NCI-H524 treated with DMSO at 0.1 percent for 48 hours (cell line): Measurements from ENCODE around the gene FOXD2.
A peak's percentile ranks its signal among the peaks of the same experiment; 100 is the strongest.

ENCODE experiments used
- DNase-seq: peaks from one replicate; lab custom pipeline; 2025; lab: John Stamatoyannopoulos, UW

Gene FOXD2

DNA sequence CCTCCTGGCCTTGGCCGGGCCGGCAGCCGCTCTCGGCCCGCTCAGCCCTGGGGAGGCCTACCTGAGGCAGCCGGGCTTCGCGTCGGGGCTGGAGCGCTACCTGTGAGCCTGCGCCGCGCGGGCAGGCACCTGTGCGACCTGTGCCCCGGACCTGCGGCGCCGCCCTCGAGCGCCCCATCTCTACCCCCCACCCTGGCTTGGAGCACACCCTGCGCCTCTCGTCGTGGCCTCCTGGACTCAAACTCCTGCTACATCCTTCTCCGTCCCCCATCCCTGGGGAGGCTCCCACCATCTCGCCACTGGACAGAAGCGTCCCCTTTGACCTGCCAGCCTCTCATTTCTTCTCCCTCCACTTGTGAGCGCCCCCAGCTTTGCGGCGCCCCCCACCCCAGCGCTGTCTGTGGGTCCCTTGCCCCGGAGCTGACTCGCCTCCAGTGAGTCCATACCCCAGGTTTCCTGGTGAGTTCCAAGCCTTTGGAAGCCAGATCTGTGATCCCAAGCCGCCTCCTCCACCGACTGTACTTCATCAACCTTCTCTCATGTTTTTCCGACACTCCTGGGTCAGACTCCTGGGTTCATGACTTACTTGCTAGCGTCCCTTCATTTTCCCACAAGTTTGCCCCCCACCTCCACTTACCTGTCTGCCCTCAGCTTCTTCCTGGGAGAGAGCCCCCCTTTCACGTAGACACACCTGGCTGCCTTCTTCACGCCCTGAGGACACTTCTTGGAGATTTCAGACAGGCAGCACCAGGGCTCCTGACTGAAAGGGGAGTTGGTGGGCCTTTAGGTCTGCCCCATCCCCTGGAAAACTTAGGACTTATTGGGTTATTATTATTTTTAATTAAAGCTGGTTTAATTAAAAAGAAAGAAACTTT lies 20.4 kb upstream of the FOXD2 start:
- no peak for DNase-seq

DNA sequence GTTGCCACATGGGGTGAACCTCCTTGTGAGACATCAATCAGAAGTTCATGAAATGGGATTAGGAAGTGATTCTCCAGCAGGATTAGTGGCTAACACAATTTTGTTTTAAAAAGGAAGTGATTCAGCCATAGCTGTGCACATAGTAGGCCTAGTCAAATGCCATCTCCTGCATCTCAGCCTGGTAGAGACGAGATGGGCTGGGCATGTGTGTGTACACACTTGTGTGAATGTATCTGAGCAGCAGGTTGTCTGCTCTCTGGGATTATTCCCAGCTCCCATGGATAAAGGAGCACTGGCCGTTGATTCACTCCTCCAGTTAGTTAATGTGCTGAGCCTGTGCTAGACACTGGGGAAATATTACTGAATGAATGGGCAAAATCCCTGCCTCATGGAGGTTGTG lies 19.7 kb upstream of the FOXD2 start:
- DNase-seq: no peak

DNA sequence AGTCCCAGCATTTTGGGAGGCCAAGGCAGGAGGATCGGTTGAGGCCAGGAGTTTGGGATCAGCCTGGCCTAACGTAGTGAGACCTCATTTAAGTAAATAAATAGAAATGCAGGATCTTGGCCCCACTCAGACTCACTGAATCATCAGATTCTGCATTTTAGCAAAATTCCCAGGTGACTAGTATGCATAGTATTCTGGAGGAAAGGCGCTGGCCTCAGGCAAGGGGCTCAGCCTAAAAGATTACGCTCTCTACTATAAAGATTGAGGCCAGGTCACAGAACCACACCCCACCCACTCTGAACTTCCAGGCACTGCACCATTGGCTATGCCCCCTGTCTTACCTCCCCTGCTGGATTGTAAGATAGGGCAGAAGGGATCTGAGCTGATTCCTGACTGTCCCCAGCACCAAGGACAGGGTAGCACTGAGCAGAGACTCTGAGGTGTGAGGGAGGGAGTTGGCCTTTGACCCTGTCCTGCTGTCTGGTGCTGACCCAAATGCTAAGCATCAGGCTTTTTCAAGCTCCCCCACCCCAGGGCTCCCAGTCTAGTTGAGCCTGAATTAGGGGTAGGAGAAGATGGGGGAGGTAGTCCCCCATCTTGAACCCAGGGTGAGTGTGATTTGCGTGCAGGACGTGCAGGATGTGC lies 19.0 kb upstream of the FOXD2 start:
- no peak for DNase-seq

DNA sequence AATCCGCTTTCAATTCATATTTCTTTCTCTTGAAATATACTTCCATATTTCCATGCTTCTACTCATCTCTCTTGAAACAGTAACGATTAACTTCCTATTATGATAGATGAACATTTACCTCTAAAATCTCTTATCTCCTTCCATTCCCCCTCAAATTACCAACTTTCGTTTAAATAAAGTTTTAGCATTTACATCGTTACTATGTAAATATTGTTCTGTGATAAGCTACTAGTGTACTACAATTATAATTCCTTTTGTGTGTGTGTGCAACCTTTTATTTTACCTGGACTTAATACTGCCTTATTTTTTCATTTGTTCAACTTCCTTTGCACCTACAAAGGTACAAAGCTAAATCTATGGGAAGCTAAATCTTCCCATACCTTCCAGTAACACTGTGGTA lies 17.3 kb upstream of the FOXD2 start:
- no peak for DNase-seq

DNA sequence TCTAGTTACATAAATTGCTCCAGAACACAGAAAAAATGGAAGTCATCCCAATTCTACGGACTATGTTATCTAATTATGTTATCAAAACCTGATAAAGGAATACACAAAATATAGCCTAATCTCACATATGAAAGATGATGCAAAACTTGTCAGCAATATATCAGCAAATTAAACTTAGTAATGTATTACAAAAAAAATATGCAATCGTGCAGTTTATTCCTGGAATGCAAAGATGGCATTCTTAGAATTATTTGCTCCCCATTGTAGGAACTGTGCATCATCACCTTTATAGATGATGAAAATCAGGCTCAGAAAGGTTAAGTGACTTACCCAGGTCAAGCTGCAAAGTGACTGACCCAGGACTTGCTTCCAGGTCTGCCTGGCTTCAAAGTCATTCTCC lies 14.0 kb upstream of the FOXD2 start:
- no peak for DNase-seq

DNA sequence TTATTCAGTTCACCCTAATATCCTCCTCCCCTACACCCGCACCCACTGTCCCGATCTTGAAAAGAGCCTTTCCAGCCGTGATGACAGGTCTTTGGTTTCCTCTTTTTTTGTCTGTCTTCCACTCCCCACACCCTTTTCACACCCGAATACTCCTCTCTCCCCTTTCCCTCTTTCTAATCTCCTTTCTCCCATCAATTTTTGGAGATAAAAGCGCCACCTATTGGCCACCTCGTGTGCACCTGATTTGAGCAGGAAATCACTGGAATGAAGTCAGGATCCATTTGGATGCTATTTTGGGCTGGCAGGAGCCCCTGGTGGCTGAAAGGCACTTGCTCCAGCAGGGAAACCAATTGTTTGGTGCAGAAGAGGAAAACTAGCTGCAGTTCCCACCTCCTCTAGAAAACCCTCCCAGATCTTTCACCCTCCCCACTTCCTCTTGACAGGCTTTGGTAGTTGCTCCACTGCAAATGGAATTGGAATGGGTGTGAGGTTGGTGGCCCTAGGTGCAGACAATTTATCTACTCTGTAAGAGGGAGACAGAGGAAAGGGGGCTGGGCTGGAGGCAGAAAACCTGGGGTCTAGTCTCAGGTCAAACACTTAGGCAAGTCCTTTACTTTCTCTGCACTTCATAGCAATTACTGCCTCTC lies 13.4 kb upstream of the FOXD2 start:
- DNase-seq: no peak

DNA sequence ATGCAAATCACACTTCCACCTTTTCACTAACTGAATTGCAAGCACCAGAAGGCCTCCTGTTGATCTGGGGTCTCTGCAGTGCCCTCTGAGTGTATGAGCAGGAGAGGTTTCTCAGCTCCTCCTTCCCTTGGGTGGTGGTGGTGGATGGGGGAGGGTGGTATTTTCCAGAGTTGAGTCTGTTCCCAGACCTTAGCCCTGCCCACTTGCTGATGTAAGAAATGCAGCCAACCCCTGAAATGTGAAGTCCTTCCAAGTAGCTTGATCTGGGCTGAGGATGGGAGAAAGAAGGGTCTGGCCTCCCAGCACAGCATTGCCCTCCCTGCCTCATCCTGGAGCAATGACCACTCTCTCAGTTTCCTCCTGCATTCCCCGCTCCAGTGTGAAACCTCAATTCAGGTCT lies 6.3 kb upstream of the FOXD2 start:
- no peak for DNase-seq

DNA sequence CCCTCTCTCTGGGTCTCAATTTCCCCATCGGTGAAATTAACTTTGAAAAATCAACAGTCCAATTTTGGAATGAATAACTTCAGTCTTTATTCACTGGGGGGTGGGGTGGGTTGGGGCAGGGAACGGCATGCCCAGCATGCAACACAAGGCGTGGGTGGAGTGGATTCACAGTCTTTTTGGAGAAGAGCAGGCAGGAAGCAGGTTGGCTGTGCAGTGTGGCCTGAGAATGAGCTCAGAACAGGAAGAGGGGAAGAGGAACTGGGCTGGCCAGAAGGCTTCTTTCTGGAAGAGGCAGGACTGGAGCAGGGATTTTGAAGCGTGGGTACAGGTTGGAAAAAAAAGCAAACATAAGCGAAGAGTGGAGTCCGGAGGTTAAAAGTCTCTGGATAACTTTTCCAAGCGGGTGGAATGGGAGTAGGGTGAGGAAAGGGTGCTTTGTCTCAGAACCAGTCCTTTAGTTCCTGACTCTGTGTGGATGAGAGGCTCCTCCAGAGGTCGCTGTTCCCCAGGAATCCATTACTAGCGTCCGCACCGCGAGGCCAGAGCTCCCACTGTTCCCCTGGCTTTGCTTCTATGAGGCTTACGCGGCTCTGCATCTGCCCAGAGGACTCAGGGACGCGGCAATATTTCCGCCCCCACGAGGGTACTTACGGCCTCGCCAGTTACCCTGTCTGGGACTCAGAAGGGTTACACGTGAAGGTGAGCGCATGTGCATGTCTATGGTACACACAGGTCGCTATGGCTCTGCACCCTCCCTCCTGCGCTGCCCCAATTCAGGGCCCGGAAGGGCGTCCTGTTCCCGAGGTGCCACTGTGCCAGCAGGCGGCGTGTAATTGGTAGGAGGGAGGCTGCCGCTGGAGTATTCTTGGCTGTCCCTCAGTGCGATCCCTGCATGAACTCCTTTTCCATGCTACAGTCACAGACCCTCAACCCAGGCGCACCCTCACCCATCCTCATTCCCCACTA lies 5.5 kb upstream of the FOXD2 start:
- DNase-seq: peak; percentile 8

DNA sequence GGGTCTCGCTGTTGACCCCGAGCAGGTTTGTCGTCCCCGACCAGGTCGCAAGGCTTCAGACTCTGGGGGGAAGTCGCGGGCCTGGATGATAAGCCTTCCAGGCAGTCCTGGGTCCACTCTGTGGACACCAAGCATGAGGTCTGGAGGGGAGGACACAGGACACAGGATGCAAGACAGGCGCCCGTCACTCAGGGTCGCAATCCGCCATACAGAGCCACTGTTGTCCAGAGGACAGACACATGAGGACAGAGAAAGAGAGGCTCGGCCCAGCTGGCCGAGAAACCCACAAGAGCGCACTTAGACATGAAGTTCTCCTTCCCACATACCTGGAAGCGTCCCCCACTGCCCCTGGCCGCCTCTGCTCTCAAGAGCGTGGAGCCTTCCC lies 4.8 kb upstream of the FOXD2 start:
- no peak for DNase-seq

DNA sequence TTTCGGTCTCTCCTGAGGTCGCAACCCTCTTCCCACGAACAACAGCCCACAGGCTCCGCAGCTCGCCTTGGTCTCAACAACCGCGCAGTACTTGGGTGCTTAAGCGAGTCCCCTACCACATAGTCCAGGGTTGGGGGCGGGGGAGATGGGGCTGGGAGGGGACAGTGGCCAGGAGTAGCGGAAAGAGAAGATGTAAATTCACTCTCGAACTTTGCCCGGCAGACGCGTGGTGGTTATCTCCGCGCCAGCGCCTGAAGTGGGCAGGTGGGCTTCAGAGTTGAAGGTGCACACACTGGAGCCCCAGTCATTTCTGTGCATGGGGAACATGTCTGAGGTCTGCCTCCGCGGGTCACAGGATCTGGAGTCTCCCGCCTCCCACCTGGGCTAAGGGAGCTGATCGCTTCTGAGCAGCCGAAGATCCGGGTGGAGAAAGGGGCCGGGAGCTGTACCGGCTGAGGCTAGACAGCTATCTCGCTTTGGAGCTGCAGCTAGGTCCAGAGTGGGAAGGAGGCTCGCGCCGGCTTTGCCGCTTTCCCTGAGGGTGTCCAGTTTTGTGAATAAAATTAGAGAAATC lies 4.3 kb upstream of the FOXD2 start:
- DNase-seq: no peak

DNA sequence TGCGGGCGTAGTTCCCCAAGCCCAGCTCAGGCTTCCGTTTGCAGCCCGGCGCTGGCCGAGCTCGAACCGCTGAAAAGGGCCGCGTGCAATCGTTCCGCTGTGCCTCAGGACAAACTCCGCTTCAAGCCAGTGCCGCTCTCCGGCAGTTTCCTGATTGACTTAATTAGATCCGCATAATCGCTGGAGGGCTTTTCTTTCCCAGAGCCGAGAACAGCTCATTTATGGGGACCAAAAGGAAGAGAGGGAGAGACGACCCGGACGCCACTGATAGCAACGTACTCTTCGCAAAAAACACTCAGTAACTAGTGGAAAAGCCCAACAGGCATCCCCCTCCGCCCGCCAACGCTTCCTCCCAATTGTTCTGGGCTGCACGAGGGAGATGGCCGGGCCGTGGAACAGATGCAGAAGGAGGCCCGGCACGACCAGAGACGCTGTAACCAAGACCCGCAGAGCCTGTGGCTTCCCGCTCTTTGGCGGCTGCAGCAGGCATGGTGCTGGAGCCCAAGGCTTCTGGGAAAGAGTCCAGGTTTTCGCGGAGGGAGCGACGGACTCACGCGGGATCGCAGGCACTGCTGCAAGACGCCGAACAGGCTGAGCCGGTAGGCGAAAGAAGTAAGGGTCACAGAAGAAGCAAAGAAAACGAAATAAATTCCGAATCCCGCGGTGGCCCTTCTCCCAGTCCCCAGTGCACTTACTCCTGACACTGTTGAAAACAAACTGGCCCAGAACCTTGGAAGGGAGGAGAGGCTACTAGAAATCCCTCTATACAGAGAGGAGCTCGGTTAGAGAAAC lies 3.6 kb upstream of the FOXD2 start:
- DNase-seq: no peak

DNA sequence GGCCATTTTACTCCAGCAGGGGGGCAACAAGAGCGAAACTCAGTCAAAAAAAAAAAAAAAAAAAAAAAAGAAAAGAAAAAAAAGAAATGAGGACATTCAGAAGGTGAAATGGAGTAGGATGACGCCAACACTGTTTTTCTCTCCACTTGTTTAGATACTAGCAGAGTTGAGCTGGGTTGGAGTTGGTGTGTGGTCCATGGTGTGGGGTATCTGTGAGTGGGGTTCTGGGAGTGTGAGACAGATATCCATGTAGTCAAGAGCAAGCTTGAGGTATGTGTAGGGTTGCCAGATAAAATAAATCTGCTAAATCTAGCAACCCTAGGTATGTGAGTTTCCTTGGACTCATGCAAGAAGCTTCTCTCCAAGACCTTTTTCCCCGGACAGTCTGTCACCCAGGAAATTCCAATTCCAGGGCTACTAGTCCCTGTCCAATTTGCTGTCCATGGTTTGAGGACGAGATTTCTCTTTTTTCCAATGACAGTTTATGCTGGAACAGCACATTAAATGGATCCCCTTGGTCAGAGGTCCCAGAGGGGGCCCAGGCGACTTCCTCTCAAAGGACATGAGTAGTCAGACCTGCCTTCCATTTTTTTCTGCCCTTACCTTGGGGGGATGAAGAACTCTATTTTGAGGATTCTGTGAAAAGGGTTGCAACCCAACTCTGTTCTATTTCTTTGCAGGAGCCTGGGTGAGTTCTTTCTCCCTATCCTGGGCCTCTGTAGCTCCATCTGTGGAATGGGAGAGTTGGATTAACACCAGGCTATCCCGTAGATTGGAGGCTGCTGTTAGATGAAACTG lies 2.1 kb upstream of the FOXD2 start:
- no peak for DNase-seq

DNA sequence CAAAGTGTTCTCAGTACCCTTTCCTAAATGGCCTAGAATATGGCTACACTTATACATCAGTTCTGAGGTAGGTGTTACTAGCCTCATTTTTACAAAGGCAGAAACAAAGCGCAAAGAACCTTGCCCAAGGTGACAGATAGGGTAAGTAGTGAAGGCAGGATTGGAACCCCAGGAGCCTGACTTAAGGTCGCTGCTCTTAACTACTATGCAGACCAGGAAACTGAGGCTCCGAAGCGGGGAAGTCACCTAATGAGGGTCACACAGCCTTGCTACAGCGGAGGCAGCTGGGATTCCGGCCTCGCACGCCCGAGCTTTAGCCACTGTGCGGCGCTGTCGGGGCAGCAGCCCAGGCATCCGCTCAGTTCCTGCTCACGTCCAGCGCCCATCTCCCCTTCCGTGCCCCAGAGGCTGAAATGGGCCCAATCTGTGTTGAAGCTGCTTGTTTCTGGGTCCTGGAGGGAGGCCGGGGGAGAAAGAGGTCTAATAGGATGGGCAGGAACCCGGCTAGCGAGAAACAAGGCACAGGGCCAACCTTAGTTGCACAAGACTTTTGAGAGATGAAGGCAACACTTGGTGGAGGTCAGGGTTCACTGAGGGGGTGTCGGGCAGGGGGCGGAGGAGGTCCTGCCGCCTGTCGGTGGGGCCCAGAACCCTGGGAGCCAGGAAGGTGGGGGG lies 1.4 kb upstream of the FOXD2 start:
- DNase-seq: peak; percentile 2

DNA sequence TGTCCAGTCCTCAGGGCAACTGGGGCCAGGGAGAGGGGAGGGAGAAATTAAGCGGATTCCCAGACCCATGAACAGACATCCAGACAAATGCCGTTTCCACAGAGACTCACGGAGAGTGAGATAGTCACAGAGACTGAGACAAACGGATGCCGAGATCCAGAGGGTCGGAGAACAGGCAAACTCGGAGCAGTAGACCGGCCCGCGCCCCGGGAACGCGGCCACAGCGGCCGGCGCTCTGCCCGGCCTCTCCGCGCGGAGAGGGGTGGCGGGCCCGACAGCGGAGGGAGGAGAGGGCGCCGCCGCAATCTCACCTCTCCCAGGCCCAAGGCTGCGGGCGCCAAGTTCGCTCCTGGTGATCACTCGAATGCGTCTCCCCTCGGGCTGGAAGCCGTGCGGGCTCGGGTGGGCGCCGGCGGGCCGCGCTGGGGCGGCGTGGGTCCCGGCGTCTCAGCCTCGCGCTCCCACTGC lies 831 bp upstream of the FOXD2 start:
- no peak for DNase-seq

DNA sequence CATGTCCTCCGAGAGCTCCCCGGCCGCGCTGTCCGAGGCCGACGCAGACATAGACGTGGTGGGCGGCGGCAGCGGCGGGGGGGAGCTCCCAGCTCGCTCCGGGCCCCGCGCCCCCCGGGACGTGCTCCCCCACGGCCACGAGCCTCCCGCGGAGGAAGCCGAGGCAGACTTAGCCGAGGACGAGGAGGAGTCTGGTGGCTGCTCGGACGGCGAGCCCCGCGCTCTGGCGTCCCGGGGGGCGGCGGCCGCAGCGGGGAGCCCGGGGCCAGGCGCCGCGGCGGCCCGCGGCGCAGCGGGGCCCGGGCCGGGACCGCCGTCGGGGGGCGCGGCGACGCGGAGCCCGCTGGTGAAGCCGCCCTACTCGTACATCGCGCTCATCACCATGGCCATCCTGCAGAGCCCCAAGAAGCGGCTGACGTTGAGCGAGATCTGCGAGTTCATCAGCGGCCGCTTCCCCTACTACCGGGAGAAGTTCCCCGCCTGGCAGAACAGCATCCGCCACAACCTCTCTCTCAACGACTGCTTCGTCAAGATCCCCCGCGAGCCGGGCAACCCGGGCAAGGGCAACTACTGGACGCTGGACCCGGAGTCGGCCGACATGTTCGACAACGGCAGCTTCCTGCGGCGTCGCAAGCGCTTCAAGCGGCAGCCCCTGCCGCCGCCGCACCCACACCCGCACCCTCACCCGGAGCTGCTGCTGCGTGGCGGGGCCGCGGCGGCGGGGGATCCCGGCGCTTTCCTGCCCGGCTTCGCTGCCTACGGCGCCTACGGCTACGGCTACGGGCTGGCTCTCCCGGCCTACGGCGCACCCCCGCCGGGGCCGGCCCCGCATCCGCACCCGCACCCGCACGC lies 547 bp downstream of the FOXD2 start:
- DNase-seq: no peak

DNA sequence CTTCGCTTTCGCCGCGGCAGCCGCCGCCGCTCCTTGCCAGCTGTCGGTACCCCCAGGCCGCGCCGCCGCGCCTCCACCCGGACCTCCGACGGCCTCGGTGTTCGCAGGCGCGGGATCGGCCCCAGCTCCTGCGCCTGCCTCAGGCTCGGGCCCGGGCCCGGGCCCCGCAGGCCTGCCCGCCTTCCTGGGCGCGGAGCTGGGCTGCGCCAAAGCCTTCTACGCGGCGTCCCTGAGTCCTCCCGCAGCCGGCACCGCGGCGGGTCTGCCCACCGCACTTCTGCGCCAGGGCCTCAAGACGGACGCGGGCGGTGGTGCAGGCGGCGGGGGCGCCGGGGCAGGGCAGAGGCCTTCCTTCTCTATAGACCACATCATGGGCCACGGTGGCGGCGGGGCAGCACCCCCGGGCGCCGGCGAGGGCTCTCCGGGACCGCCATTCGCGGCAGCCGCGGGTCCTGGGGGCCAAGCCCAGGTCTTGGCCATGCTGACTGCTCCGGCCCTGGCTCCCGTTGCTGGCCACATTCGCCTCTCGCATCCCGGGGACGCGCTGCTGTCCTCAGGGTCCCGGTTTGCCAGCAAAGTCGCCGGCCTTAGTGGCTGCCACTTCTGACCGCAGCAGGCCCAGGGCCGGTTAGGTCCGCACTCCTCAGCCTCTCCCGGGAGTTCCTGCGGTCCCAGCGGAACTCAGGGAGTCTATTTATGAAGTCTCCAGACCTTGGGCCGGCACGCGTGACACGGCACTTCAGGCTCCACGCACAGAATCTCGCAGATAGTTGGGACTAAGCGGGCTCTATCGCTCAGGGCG lies 1.4 kb downstream of the FOXD2 start:
- no peak for DNase-seq

DNA sequence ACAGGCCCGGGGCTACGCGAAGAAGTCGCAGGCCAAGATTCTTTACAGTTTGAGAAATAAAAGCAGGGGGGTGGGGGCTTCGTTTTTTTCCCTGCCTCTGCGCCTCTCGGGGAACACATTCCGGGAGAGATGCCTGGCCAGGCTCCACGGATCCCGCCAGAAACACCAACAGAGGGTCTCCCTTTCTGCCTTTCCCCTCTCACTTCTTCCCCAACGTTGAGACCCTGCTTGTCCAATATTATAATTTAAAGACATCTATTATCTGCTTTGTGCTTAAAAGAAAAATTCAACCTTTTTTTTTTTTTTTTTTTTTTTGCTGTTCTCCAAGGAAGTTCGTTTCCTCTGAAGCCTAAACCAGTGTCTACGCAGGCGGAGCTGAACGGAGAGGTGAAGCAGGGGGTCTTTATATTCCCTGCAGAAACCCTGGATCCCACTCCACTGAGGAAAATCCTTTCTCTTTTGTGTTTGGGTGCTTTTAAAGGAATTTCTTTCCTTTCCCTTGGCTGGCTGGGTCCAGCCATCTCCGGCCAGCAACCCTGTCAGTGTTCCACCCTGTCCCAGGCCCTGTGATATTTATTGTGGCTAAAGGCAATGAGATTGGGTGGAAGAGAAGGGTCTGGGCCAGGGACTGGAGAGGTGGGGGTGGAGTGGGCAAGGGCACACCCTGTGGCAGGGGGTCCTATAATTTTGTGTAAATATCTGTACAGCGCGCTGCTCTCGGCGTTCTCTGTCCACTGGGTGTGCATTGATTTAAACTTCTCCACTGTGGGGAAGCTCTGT lies 2.2 kb downstream of the FOXD2 start:
- no peak for DNase-seq
